Left forelimb (tissue), 1 donor: ENCODE data around the gene ULK4.
"Not testable (repeated sequence)": the region's sequence is repeated elsewhere in the genome, so short reads cannot be mapped to it uniquely, and the experiment has no call there.

Experiments used
- DNase-seq: peaks from one replicate; pipeline ENCODE4 v3.0.0-alpha.2; 2018; ENCODE audit warnings: low spot score

ULK4 gene

GRCh38 chr3:41502481-41502880, 459.4 kb downstream of the ULK4 start:
- no peak for DNase-seq

DNA sequence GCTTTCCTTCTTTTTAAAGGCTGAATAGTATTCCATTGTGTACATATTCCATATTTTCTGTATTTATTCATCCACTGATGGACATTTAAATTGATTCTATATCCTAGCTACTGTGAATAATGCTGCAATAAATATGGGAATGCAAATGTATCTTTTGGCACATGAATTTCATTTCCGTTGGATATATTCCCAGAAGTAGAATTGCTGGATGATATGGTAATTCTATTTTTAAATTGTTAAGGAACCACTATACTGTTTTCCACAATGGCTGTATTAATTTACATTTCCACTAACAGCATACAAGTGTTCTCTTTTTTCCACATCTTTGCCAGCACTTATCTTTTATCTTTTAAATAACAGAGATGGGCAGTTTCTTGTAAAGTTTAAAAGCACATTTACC, 459.9 kb downstream of the ULK4 start:
- DNase-seq: no peak

- no peak for DNase-seq
Observed at GRCh38 chr3:41498847-41499246, 463.1 kb downstream of the ULK4 start.

- no peak for DNase-seq
Observed at GRCh38 chr3:41490360-41490759, 471.5 kb downstream of the ULK4 start.

DNA sequence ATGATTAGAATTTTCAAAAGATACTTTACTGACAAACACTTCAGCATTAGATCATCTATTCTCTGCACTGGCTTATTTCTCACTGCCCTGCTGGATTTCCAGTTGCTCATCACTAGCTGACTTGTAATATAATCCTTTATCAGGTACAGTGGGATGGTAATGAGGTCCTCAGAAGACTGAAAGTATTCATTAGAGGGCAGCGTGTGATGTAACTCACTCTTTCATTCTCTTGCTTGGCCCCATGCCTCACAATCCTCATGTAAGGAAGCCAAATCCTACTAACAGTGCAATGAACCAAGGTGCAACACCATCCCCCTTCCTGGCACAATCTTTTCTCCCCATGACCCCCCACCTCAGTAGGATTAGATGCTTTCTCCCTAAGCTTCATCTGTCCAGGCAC, 472.7 kb downstream of the ULK4 start:
- no peak for DNase-seq

DNA sequence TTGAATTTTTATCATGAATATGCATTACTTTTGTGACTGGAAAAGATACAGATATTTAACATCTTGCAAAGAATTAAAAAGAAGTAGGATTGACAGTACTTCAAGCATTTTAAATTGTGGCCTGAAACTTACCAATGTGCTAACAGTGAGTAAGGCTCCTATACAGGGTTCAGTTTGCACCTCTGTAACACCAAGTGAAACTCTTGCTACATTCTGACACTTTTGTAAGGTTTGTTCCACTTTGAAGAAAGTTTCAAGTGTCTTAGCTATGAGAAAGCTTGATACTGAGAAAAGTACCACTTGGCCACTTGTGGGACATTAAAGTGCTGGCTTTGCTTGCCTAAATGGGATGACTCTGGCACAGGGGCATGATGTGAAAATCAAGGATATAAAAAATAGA, 473.4 kb downstream of the ULK4 start:
- DNase-seq: no peak

DNA sequence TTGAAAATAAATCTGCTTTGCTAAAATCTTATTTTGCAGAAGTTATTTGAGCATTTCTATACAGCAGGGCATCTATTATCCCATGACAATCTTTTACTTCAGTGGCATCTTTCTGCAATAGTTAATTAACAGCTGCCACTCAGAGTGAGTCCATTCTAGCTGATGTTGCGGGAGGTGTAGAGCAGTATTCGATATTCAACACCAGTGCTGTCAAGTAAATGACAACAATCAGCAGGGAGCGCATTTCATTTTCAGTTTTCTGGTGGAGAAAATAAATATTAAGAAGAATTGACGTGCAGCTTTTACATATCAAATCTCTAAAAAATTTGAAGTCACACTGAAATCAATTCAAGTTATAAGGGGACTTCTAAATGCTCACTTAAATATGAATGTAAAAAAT, 476.4 kb downstream of the ULK4 start:
- no peak for DNase-seq

DNA sequence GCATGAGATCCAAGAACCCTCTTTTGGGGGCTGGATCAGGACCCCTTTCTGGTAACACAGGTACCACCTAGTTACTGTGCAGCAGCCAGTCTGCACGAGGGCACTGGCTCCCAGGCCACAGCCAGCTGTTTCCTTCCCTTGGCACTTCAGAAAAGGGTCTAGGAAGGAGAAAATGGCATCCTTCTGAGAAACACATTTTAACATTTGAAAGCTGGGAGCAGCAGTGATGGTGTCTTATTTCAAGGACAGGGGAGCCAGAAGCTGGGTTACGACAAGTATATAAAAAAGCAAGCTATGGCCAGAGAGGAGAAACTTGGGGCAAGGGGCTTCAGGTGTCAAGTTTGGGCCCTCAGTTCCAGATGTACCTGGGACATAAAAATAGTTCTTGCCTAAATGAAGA, 479.8 kb downstream of the ULK4 start:
- no peak for DNase-seq

GRCh38 chr3:41478278-41478677, 483.6 kb downstream of the ULK4 start:
- DNase-seq: no peak

DNA sequence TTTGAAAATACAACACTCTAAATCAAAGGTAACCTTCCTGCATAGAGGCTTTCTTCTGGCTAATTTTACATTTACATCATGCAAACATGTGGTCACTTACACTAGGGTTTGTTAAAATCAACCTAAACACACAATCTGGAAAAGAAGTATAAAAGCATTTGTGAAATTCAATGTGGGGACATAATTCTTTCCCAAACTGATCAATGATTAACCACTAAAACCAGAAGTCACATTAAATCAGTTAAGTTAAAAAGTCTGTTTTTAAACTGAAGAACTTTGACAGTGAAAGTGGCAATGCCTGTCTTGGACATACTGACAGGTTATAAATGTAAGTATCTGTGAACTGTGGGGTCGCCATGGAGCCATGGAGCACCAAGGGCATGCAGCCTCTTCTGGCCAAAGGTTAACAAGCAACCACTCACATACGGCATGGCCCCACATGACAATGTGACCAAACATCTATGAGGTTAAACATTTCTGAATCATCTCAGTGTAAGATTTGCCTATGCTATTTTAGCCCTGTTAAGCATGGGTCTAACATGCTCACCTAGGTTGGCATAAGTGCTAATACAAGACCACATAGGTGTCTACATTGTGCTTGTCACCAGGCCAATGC, 484.4 kb downstream of the ULK4 start:
- DNase-seq: no peak

DNA sequence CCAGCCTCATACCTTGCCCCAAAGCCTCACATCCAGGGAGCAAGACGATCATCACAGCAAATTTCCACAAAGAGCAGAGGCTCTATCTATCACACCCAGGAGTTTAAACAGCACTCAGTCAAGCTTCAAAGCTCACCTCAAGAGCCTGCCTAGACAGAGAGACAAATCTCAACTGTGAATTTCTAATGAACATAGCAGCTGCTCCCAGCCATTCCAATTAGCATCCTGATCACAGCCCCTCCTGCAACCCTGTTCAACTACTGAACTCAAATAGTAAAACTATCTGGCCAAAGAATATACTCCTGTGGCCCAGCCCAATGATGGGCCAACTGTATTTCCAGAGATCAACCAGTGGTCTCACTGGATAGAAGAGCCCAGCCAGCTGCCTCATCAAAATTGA, 492.8 kb downstream of the ULK4 start:
- DNase-seq: no peak

DNA sequence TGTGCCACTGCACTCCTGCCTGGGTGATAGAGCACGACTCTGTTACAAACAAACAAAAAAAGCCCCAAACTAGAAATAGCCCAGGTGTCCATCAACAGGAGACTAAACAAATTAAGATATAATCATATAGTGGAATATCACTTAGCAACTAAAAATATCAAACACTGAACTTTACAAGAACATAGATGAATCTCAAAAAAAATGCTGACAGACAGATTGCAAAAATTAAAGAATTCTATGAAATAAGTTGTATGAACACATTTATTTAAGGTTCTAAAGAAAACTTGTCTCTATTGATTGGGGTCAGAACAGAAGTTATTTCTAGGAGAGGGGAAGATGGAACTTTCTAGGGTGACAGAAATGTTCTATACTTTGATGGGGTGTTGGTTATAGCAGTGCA, 494.4 kb downstream of the ULK4 start:
- DNase-seq: no peak

GRCh38 chr3:41464858-41465257, 497.0 kb downstream of the ULK4 start:
- no peak for DNase-seq

GRCh38 chr3:41464401-41464800, 497.5 kb downstream of the ULK4 start:
- DNase-seq: no peak

DNA sequence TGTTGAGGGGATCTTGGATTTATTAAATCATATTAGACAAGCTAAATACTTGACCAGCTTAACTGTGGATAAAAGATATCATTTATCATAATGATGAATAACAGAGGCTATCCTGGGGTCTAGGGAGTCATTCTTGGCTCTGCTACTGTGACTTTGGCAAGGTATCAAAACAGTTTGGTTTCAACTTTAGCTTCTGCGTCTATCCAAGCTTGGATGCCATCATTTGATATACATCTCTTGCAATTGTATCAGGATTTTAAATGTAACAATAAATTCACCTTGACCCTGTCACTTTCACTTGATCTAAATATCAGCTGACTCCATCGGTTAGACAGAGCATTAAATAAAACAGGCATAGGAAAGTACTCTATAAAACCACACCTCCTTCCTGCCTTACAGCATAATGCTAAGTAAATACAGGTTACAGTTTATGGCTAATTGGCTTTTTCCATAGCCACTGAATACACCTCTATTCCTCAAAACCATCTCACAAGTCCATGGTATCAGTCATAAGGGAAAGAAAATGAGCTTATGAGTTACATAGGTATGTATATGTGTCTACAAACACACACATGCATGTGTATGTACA, 499.7 kb downstream of the ULK4 start:
- no peak for DNase-seq

- no peak for DNase-seq
Observed at GRCh38 chr3:41460736-41461135, 501.2 kb downstream of the ULK4 start.

GRCh38 chr3:41457176-41457575, 504.7 kb downstream of the ULK4 start:
- DNase-seq: no peak

- no peak for DNase-seq
Observed at GRCh38 chr3:41456162-41456561, 505.7 kb downstream of the ULK4 start.

- DNase-seq: not testable (repeated sequence)
Observed at GRCh38 chr3:41453618-41454017, 508.3 kb downstream of the ULK4 start.

GRCh38 chr3:41450416-41451231, 511.3 kb downstream of the ULK4 start:
- DNase-seq: no peak

GRCh38 chr3:41448396-41448795, 513.5 kb downstream of the ULK4 start:
- DNase-seq: no peak

DNA sequence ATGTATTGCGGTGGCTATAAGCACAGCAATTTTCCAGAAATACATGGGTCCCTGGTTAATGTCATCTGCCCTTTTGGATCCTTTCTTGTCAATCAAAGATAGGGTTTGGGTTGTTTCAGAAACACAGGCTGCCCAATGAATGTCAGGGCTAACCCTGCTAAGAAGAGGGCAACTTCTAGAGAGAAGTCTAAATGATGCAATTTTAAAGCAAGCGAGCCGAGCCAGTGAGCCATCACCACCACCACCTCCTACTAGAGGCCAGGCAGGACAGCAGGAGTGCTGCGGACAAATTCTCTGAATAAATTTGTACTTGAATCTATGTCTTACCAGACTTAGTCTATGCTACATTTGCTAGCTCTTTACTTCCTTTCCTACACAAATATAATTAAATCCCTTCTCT, 514.2 kb downstream of the ULK4 start:
- no peak for DNase-seq

DNA sequence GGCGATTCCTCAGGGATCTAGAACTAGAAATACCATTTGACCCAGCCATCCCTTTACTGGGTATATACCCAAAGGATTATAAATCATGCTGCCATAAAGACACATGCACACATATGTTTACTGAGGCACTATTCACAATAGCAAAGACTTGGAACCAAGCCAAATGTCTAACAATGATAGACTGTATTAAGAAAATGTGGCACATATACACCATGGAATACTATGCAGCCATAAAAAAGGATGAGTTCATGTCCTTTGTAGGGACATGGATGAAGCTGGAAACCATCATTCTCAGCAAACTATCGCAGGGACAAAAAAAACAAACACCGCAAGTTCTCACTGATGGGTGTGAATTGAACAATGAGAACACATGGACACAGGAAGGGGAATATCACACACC, 515.6 kb downstream of the ULK4 start:
- not testable (repeated sequence) for DNase-seq
